H7 (cell line): ENCODE measurements around the gene ENHO. TPM values are rescaled to one million over a fixed set of nuclear protein-coding genes. Genes with fewer than 3 reads are reported as not detected.
"Not testable (repeated sequence)": the region's sequence is repeated elsewhere in the genome, so short reads cannot be mapped to it uniquely, and the experiment has no call there.

Source experiments
- DNase-seq: peaks from one replicate; pipeline ENCODE4 v3.0.0; 2012
- H3K27me3 ChIP-seq: 2 replicates; pipeline ENCODE4 v1.6.0; 2011; ENCODE audit warnings: mild to moderate bottlenecking, low read length; ENCODE audit not compliant: control insufficient read depth, insufficient read depth
- H3K36me3 ChIP-seq: replicated peaks from 2 replicates; pipeline ENCODE4 v1.5.1; 2011; ENCODE audit warnings: low read length; ENCODE audit not compliant: control insufficient read depth, insufficient read depth
- H3K4me3 ChIP-seq: 2 replicates; pipeline ENCODE4 v1.5.1; 2011; ENCODE audit warnings: low read depth, mild to moderate bottlenecking, control low read depth, low read length, moderate library complexity; ENCODE audit not compliant: insufficient read depth
- total RNA-seq: library from RNA; depleted of rRNA; stranded (reverse); fragments of >200 nt; shearing (Covaris generic); gene quantifications from 2 replicates; pipeline ENCODE4 v1.2.3, GENCODE V29; 2014

ENHO gene
- total RNA-seq, 1 experiment from 2014 or later: 33.3 TPM

DNA sequence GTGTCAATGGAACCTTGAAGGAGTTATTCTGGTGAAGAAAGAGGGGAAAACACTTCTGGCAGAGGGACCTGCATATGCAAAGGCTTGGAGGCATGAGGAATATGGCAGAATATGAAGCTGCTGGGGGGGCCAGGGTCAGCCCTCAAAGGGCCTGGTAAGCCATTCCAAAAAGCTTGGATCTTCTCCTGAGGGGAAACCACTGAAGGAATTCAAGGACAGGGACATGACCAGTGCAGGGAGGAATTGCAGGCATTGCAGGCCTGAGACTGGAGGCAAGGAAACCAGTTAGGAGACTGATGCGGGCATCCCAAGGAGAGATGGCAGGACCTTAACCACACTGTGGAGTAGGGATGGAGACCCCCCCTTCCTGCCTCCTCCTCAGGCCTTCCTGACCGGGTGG, 21.4 kb downstream of the ENHO start:
- H3K4me3 ChIP-seq: no peak overlapping the region
- H3K27me3 ChIP-seq: no peaks in the 10 kb centered on the region; the same call in 1 of the 2 replicates
- no peak for DNase-seq
- H3K36me3 ChIP-seq: no peaks in the 10 kb centered on the region

DNA sequence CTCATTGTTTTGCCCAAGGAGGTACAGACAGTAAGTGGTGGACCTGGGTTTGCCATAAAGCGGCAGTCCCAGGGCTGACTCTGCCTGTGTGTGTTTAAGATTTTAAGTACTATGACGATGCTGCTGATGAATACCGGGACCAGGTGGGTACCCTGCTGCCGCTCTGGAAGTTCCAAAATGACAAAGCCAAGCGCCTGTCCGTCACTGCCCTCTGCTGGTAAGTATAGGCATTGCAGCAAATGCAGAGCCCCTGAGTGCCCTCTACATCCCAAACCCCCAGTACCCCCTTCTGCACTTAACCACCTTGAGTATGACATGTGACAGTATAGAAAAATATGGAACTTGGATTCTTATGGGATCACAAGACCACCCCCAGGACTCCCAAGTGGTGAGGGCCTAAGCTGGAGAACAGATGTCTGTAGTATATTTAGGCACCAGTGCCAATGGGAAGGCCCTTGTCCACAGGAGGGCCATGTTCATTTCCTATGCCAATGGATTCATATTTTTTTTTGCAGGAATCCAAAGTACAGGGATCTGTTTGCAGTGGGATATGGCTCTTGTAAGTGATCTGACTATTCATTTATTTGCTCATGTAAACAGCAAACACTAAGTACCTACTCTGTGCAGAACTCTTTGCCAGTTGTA, 22.0 kb downstream of the ENHO start:
- Histone ChIP-seq H3K27me3 (no peaks in the 10 kb centered on the region; the same call in 1 of the 2 replicates), H3K4me3 (no peak overlapping the region), H3K36me3 (no peaks in the 10 kb centered on the region)
- peak; percentile 92 for DNase-seq

DNA sequence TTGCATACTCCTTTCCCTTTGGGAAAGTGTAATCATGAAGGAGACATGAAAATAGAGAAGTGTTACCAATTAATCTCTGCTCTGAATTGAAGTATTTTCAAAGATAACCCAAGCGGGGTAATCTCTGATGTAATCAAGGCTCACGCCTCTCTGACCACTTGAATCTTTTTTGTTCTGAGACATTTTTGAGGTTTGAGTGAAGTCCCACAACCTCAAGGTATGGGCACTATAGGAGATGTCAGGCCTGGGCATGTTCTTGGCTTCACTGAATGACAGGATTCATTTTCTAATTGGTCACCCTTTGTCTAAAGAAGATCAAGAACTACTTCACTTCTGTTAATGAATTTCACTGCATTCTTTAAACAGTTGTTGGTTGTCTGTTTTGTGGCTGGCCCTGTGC, 23.7 kb downstream of the ENHO start:
- Histone ChIP-seq H3K36me3 (no peaks in the 10 kb centered on the region), H3K27me3 (no peaks in the 10 kb centered on the region; the same call in 1 of the 2 replicates), H3K4me3 (no peak overlapping the region)
- DNase-seq: no peak

DNA sequence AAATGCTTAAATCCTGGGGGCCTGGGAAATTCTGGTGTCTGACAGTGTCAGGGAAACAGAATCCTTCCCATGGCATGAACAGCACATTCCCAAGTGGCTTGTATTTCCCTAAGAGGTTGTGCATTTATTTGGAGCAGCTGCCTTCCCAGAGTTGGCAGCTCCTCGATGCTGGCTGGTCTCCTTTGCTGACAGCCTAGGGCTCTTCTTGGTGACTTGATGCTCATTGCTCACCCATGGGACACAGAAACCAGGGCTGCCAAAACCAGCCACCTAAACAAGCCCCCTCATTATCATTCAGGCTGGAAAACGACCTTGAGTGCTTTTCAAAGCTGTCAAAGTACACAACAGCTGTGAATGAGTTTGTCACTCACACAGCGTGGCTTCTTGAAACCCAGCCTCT, 24.2 kb downstream of the ENHO start:
- H3K27me3 ChIP-seq: no peaks in the 10 kb centered on the region; the same call in 1 of the 2 replicates
- H3K36me3 ChIP-seq: no peaks in the 10 kb centered on the region
- no peak overlapping the region for H3K4me3 ChIP-seq
- DNase-seq: no peak

DNA sequence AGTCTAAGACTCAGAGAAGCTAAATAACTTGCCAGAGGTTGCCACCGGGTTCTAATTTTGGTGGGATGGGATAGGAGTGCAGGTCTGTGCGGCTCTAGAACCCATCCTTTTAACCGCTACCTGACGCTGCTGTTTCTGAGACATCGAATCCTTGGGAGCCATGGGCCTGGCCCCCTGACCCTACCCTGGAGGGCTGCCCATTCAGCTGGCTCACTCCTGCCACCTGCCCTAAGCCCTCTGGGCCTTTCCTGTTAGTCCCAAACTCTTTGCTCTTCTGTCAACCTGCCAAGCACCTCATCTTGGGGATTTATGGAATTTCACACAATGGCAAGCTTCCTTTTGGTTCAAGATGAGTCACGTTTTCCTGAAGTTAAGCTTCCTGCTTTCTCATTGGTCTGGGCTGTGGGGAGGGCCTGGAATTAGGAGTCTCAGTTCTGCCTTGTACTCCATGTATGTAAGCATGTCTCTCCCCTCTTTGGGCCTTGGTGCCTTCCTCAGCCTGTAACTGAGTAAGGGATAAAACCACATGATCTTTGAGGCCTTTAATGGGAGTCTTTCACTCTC, 26.6 kb downstream of the ENHO start:
- H3K27me3 ChIP-seq: no peaks in the 10 kb centered on the region
- no peaks in the 10 kb centered on the region for H3K36me3 ChIP-seq
- DNase-seq: no peak
- no peak overlapping the region for H3K4me3 ChIP-seq

DNA sequence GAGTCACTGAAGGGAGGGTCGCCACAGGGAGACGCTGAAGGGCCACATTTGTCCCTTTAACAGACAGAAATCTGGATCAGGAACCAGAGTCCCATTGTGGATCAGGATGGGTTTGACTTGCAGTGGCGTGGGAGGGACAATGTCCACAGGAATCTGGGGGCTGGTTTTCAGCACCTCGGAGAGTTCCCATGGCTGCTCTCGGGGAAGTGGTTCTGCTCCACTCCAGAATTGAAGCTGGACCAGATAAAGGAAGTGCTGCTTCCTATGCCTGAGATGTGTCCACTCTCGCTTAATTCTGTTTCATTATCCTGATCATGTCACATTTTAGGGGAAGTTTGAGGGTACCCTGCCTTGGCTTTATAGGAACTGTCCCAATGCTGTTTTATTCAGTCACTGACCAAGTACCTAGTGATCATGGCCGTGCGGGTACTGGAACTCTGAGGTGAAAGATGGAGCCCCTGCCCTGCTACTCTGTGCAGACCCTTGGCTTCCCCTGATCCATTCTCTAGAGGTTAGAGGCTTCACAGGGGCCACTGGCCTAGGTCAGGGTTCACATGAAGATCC, 28.7 kb downstream of the ENHO start:
- peak; percentile 80 for DNase-seq
- Histone ChIP-seq H3K36me3 (no peaks in the 10 kb centered on the region), H3K27me3 (no peaks in the 10 kb centered on the region; the same call in 1 of the 2 replicates), H3K4me3 (no peak overlapping the region)

DNA sequence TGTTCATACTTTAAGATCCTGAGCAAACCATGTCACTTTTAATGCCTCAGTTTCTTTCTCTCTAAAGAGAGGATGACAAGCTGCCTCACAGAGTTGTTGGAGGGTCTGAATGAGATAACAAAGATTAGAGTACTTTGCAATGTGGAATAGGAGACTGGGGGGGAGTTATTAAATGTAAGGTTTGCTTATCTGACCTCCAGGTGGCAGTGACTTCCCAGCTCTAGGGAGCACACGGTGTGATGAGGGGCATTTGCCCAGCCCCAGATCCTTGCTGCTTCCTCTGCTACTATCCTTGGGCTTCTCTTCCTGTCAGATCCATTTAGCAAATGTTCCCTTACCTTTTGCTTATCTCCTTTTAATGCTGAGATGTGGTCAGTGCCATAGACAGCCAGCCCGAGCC, 30.7 kb downstream of the ENHO start:
- peak; percentile 66 for DNase-seq
- Histone ChIP-seq H3K27me3 (no peaks in the 10 kb centered on the region; the same call in 1 of the 2 replicates), H3K36me3 (no peaks in the 10 kb centered on the region), H3K4me3 (no peak overlapping the region)

DNA sequence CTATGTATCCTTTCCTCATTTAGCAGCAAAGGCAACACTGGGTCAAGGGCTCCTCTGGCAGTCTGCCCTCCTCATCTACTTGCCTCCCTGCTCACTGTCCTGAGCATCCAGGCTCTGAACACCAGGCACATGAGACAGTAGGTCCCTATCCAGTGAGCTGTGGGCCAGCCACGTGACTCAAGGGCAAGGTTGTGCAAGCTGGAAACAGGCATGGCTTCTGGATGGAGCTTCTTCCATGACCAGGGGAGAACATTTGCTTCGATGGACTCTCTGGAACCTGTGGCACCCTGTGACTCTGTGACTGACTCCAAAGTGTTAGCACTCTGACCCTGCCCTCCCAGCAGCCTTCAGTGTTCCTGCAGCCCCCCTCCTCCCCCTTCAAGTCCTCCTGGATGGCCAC, 31.2 kb downstream of the ENHO start:
- no peaks in the 10 kb centered on the region for H3K36me3 ChIP-seq
- no peak overlapping the region for H3K4me3 ChIP-seq
- DNase-seq: no peak
- no peaks in the 10 kb centered on the region; the same call in 1 of the 2 replicates for H3K27me3 ChIP-seq

DNA sequence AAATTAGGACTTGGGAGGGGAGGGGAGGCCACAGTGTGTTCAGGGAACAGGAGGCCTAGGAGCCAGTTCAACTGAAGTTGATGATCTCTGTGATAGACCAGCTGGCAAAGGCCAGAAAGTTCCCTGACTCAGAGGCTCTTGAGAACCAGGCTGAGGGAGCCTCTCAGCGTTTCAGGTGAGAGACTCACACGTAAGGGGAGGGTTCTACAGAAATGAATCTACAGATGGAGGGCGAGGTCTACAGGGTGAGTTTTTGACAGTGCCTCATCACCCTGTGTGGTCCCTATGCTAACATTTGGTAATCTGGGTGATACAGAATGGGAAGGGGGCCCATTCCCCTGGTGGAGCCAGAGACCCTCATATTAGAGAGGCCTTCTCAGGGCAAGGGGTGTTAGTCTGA, 32.0 kb downstream of the ENHO start:
- no peak for DNase-seq
- no peaks in the 10 kb centered on the region for H3K36me3 ChIP-seq
- no peaks in the 10 kb centered on the region; the same call in 1 of the 2 replicates for H3K27me3 ChIP-seq

DNA sequence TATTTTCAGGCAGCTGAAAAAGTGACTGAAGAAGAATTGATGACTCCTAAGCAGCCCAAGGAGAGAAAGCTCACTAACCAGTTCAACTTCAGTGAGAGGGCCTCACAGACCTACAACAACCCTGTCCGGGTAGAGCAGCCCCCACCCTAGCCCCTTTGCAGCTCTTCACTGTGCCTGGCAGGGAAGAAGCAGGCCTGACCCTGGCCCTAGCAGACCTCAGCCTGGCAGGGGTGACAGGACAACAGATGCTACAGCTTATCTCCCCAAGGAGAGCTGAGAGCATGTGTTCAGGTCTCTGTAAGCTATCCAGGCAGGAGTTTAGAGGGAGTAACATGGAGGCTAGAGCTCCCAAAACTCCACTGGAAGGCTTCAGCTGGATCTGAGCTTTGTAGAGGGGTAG, 32.4 kb downstream of the ENHO start:
- no peaks in the 10 kb centered on the region for H3K36me3 ChIP-seq
- no peak for DNase-seq
- H3K27me3 ChIP-seq: no peaks in the 10 kb centered on the region; the same call in 1 of the 2 replicates

More for the DNA sequence above, 32.0 kb downstream of the ENHO start:
- H3K4me3 ChIP-seq: no peak overlapping the region

DNA sequence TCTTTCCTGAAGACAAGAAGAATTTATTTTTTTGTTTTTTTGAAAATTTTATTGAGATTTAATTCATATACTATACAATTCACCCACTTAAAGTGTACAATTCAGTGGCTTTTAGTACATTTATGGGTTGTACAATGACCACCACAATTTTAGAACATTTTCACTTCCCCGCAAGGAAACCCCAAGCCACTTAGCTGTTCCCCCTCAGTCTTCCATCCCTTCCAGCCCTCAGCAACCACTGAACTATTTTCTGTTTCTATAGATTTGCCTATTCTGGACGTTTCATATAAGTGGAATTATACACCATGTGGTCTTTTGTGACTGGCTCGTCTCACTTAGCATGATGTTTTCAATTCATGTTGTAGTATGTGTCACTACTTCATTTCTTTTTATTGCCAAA, 36.2 kb downstream of the ENHO start:
- no peak for DNase-seq
- no peak overlapping the region for H3K4me3 ChIP-seq
- no peaks in the 10 kb centered on the region for H3K36me3 ChIP-seq
- H3K27me3 ChIP-seq: no peaks in the 10 kb centered on the region; the same call in 1 of the 2 replicates

More for the DNA sequence above, 32.4 kb downstream of the ENHO start:
- no peak overlapping the region for H3K4me3 ChIP-seq

DNA sequence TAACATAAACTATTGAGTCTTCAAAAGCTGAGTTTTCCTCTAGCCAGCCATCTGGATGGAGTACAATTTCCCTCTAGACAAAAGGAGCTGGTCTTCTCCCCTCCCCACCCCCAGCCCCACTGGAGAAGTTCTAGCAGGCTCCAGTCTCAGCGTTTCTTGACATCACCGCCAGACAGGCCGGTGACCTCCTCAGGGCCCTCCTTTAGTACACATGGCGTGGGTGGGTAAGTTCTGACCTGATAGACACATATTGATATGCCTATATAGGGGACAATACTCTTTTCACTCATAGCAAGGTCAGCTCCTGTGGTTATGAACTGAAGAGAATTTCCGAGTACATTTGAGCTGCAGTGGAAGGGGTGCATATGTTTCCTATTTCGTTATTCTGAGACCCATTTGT, 37.0 kb downstream of the ENHO start:
- no peaks in the 10 kb centered on the region; the same call in 1 of the 2 replicates for H3K27me3 ChIP-seq
- H3K36me3 ChIP-seq: no peaks in the 10 kb centered on the region
- no peak overlapping the region for H3K4me3 ChIP-seq
- DNase-seq: no peak

DNA sequence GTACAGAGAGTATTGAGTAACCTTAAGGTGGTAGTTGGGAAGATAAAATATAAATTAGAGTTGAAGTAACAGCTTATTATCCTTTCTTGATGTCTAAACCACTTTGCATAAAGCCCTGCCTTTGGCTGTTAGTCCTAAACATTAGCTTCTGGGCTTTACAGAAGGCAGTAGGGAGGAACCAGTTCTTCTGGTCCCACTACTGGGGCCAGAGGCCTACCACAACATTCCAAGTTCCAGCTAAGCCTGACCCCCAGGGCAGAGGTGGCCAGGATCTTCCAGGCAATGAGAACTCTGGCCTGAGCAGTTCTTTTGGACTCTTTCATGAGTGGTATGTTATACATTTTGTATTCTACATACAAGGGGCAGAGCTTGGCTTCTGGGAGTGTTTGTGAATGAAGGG, 38.1 kb downstream of the ENHO start:
- no peak overlapping the region for H3K4me3 ChIP-seq
- H3K36me3 ChIP-seq: no peaks in the 10 kb centered on the region
- H3K27me3 ChIP-seq: no peaks in the 10 kb centered on the region
- no peak for DNase-seq

DNA sequence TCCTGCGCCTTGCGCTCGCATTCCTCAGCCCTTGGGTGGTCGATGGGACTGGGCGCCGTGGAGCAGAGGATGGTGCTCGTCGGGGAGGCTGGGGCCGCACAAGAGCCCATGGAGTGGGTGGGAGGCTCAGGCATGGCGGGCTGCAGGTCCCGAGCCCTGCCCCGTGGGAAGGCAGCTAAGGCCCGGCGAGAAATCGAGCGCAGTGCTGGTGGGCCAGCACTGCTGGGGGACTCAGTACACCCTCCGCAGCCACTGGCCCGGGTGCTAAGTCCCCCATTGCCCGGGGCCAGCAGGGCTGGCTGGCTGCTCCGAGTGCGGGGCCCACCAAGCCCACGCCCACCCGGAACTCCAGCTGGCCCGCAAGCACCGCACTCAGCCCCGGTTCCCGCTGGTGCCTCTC, 40.0 kb downstream of the ENHO start:
- not testable (repeated sequence) for H3K27me3 ChIP-seq, H3K36me3 ChIP-seq, H3K4me3 ChIP-seq, DNase-seq

DNA sequence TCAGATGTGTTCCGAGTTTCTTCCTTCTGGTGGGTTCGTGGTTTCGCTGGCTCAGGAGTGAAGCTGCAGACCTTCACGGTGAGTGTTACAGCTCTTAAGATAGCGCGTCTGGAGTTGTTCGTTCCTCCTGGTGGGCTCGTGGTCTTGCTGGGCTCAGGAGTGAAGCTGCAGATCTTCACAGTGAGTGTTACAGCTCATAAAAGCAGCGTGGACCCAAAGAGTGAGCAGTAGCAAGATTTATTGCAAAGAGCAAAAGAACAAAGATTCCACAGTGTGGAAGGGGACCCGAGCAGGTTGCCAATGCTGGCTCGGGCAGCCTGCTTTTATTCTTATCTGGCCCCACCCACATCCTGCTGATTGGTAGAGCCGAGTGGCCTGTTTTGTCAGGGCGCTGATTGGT, 41.2 kb downstream of the ENHO start:
- H3K36me3 ChIP-seq: not testable (repeated sequence)

More for the DNA sequence above, 41.2 kb downstream of the ENHO start:
- not testable (repeated sequence) for DNase-seq, H3K27me3 ChIP-seq, H3K4me3 ChIP-seq
